H1 (cell line): ENCODE data around the gene PRKN. TPM values are rescaled to one million over a fixed set of nuclear protein-coding genes. Genes with fewer than 3 reads are reported as not detected.

Experiments
- CTCF ChIA-PET: fragments of 300-600 bp; sonication (Branson Sonifier 250); formaldehyde crosslinking; loops from one replicate; lab custom pipeline; 2021; ENCODE audit not compliant: partially characterized antibody; lab: Charles Lee
- POLR2A ChIA-PET: fragments of 300-600 bp; sonication (Branson Sonifier 250); formaldehyde crosslinking; loops from one replicate; lab custom pipeline; 2021; ENCODE audit warnings: inconsistent platforms; ENCODE audit not compliant: partially characterized antibody; lab: Charles Lee
- DNase-seq, 2 experiments: peaks; one replicate each; pipeline versions ENCODE4 v3.0.0 to v3.0.0-alpha.2; 2010 to 2022; ENCODE audit warnings: low spot score in 2 of 2, low read depth in 1 of 2, mixed read lengths in 1 of 2
- FAIRE-seq: peaks from 2 replicates; lab custom pipeline; 2011; peaks lifted over from hg19 to GRCh38; lab: Jason Lieb, UNC
- H2AFZ ChIP-seq: 2 replicates; pipeline ENCODE4 v1.8.1; 2012; ENCODE audit warnings: low read length, inconsistent platforms
- H2AK5ac ChIP-seq: 2 replicates; pipeline ENCODE4 v1.6.1; 2013; ENCODE audit warnings: low read depth, low read length
- H2BK120ac ChIP-seq: replicated peaks from 2 replicates; pipeline ENCODE3; 2013; ENCODE audit warnings: low read depth, low read length, inconsistent platforms
- H2BK12ac ChIP-seq: 2 replicates; pipeline ENCODE4 v1.6.1; 2013; ENCODE audit warnings: low read depth, low read length
- H2BK15ac ChIP-seq: 2 replicates; pipeline ENCODE4 v1.6.1; 2013; ENCODE audit warnings: low read length
- H2BK20ac ChIP-seq: 2 replicates; pipeline ENCODE4 v1.6.1; 2013; ENCODE audit warnings: low read length
- H2BK5ac ChIP-seq: 2 replicates; pipeline ENCODE4 v1.6.1; 2013; ENCODE audit warnings: low read depth, low read length
- H3K14ac ChIP-seq: 2 replicates; pipeline ENCODE4 v1.6.1; 2013; ENCODE audit warnings: inconsistent platforms; ENCODE audit not compliant: insufficient read length
- H3K18ac ChIP-seq: 2 replicates; pipeline ENCODE4 v1.6.1; 2013; ENCODE audit warnings: low read length; ENCODE audit errors: extremely low read depth
- H3K23ac ChIP-seq: 2 replicates; pipeline ENCODE4 v1.6.1; 2013; ENCODE audit warnings: inconsistent platforms; ENCODE audit not compliant: insufficient read length
- H3K23me2 ChIP-seq: 2 replicates; pipeline ENCODE4 v1.6.1; 2013; ENCODE audit warnings: low read depth, low read length
- H3K27ac ChIP-seq: 2 replicates; pipeline ENCODE4 v1.6.1; 2011; ENCODE audit warnings: low read depth, low read length, inconsistent platforms
- H3K27me3 ChIP-seq, 4 experiments: replicated peaks in 1 of 4; 1 replicate in 1 of 4; 2 replicates in 3 of 4; pipeline versions ENCODE4 v1.6.1 to v1.8.1; 2011 to 2013; ENCODE audit warnings: low read length in 3 of 4, mild to moderate bottlenecking in 3 of 4, inconsistent platforms in 2 of 4, mixed read lengths in 2 of 4, moderate library complexity in 1 of 4; ENCODE audit not compliant: control insufficient read depth in 3 of 4, insufficient read depth in 3 of 4; ENCODE audit errors: extremely low read depth in 1 of 4
- H3K36me3 ChIP-seq, 4 experiments: 2 replicates each; pipeline versions ENCODE4 v1.6.1 to v1.8.1; 2011 to 2013; ENCODE audit warnings: mild to moderate bottlenecking in 4 of 4, low read length in 3 of 4, moderate library complexity in 2 of 4, control low read depth in 1 of 4, inconsistent platforms in 1 of 4; ENCODE audit not compliant: insufficient read depth in 4 of 4, control insufficient read depth in 2 of 4
- H3K4ac ChIP-seq: replicated peaks from 2 replicates; pipeline ENCODE3; 2013; ENCODE audit warnings: low read length, low read depth, mixed read lengths, inconsistent platforms; ENCODE audit not compliant: insufficient read length
- H3K4me1 ChIP-seq, 4 experiments: replicated peaks in 1 of 4; 1 replicate in 1 of 4; 2 replicates in 3 of 4; pipeline versions ENCODE4 v1.6.1 to v1.8.1; 2011 to 2013; ENCODE audit warnings: low read length in 3 of 4, inconsistent platforms in 2 of 4, mixed read lengths in 1 of 4; ENCODE audit not compliant: insufficient read depth in 4 of 4, control insufficient read depth in 3 of 4
- H3K4me2 ChIP-seq, 2 experiments: 2 replicates each; pipeline versions ENCODE4 v1.6.1 to v1.8.1; 2011 to 2013; ENCODE audit warnings: low read depth in 2 of 2, low read length in 2 of 2, control low read depth in 1 of 2, inconsistent platforms in 1 of 2, mild to moderate bottlenecking in 1 of 2; ENCODE audit not compliant: insufficient read depth in 1 of 2
- H3K4me3 ChIP-seq, 4 experiments: fragments of 200-600, 300-600 bp in 1 of 4; sonication (generic), shearing (Covaris generic), sonication (Bioruptor Twin) in 1 of 4; 2 replicates each; pipeline versions ENCODE4 v1.5.1 to v1.8.1; 2011 to 2016; ENCODE audit warnings: low read length in 4 of 4, low read depth in 3 of 4, control low read depth in 2 of 4, inconsistent platforms in 2 of 4, mild to moderate bottlenecking in 2 of 4, mixed read lengths in 1 of 4, moderate library complexity in 1 of 4; ENCODE audit not compliant: insufficient read depth in 2 of 4; ENCODE audit errors: extremely low read depth in 1 of 4
- H3K56ac ChIP-seq: replicated peaks from 2 replicates; pipeline ENCODE3; 2013; ENCODE audit warnings: low read depth, mild to moderate bottlenecking, mixed read lengths, low read length, inconsistent platforms; ENCODE audit not compliant: insufficient read length
- H3K79me1 ChIP-seq: 2 replicates; pipeline ENCODE4 v1.6.1; 2013; ENCODE audit warnings: low read depth, low read length, control low read depth
- H3K79me2 ChIP-seq, 2 experiments: 2 replicates each; pipeline versions ENCODE4 v1.6.1 to v1.8.1; 2012 to 2013; ENCODE audit warnings: low read length in 2 of 2, mild to moderate bottlenecking in 2 of 2, inconsistent platforms in 1 of 2; ENCODE audit not compliant: insufficient read depth in 2 of 2, control insufficient read depth in 1 of 2
- H3K9ac ChIP-seq, 4 experiments: replicated peaks in 1 of 4; 1 replicate in 1 of 4; 2 replicates in 3 of 4; pipeline versions ENCODE4 v1.6.1 to v1.8.1; 2011 to 2013; ENCODE audit warnings: low read depth in 3 of 4, low read length in 3 of 4, control low read depth in 2 of 4, mild to moderate bottlenecking in 2 of 4, moderate library complexity in 2 of 4, inconsistent platforms in 1 of 4; ENCODE audit errors: extremely low read depth in 1 of 4
- H3K9me3 ChIP-seq, 2 experiments: 2 replicates each; pipeline versions ENCODE4 v1.6.1 to v1.8.1; 2012 to 2013; ENCODE audit warnings: mild to moderate bottlenecking in 2 of 2, moderate library complexity in 2 of 2, control low read depth in 1 of 2, inconsistent platforms in 1 of 2, low read depth in 1 of 2, low read length in 1 of 2, mixed read lengths in 1 of 2; ENCODE audit not compliant: insufficient read depth in 2 of 2
- H4K20me1 ChIP-seq, 2 experiments: replicated peaks in 1 of 2; 2 replicates each; pipeline versions ENCODE3 to v1.8.1; 2011 to 2013; ENCODE audit warnings: inconsistent platforms in 2 of 2, low read length in 2 of 2, mild to moderate bottlenecking in 1 of 2; ENCODE audit not compliant: insufficient read depth in 2 of 2, control insufficient read depth in 1 of 2
- H4K5ac ChIP-seq: 2 replicates; pipeline ENCODE4 v1.6.1; 2013; ENCODE audit warnings: low read length, low read depth, mixed read lengths, inconsistent platforms; ENCODE audit not compliant: insufficient read length
- H4K8ac ChIP-seq: 2 replicates; pipeline ENCODE4 v1.8.0; 2013; ENCODE audit warnings: mild to moderate bottlenecking, moderate library complexity, low read length, inconsistent platforms; ENCODE audit not compliant: insufficient read depth; ENCODE audit errors: extremely low read depth
- H4K91ac ChIP-seq: replicated peaks from 2 replicates; pipeline ENCODE3; 2013; ENCODE audit warnings: low read length, mixed read lengths, inconsistent platforms; ENCODE audit not compliant: insufficient read length
- BACH1 ChIP-seq: IDR thresholded peaks from 2 replicates; pipeline ENCODE4 v1.6.1; 2012; ENCODE audit warnings: low read length, improper control_type of control experiment
- GABPA ChIP-seq: IDR thresholded peaks from 2 replicates; pipeline ENCODE4 v1.6.1; 2011; ENCODE audit warnings: mild to moderate bottlenecking, low read length, moderate library complexity, borderline replicate concordance; ENCODE audit not compliant: insufficient read depth
- POLR2AphosphoS5 ChIP-seq: IDR thresholded peaks from 2 replicates; pipeline ENCODE4 v1.6.1; 2011; ENCODE audit warnings: low read depth, low read length
- POU5F1 ChIP-seq: IDR thresholded peaks from 2 replicates; pipeline ENCODE4 v1.6.1; 2011; ENCODE audit warnings: low read depth, mild to moderate bottlenecking, low read length, moderate library complexity
- RBBP5 ChIP-seq: IDR thresholded peaks from 2 replicates; pipeline ENCODE4 v1.7.1; 2012; ENCODE audit warnings: low read depth, mild to moderate bottlenecking, inconsistent platforms, low read length, moderate library complexity, borderline replicate concordance
- SIX5 ChIP-seq: IDR thresholded peaks from 2 replicates; pipeline ENCODE4 v1.6.1; 2011; ENCODE audit warnings: mild to moderate bottlenecking, low read depth, low read length
- WGBS, 2 experiments: shearing (Covaris generic) in 1 of 2; methylation state at CpG; one replicate each; pipeline versions ENCODE4 v1.1.6 to v1.1.7; 2013 to 2015; ENCODE audit warnings: low lambda C conversion rate in 2 of 2, mixed read lengths in 2 of 2, inconsistent platforms in 1 of 2, low coverage in 1 of 2, missing lambda C conversion rate in 1 of 2; ENCODE audit not compliant: insufficient replicate concordance in 2 of 2, insufficient coverage in 1 of 2, insufficient read length in 1 of 2; ENCODE audit errors: extremely low coverage in 1 of 2, missing lambda C conversion rate in 1 of 2; 5-methylcytosine and 5-hydroxymethylcytosine counted together
- polyA plus RNA-seq, 7 experiments: library from polyadenylated mRNA; depleted of rRNA in 3 of 7; stranded (reverse) in 5 of 7; unstranded in 2 of 7; fragments of >200 nt in 5 of 7; fragments of 200-250 nt in 2 of 7; gene quantifications; 1 replicate in 5 of 7; 2 replicates in 1 of 7; 4 replicates in 1 of 7; pipeline versions ENCODE4 v1.2.1 to v1.2.3, GENCODE V29; 2011 to 2013; ENCODE audit warnings: missing spikeins in 2 of 7, mixed read lengths in 2 of 7
- total RNA-seq: library from RNA; stranded (reverse); fragmentation: NEBNext Ultra II Directional; extraction: Animal tissue kit (Norgen Biotek cat#: 25700); gene quantifications from 2 replicates; pipeline ENCODE4 v1.2.1, GENCODE V29; 2021

Gene PRKN
- total and polyA plus RNA-seq, 2 of the 8 experiments (the other 6 are each of a cell fraction or from before 2014, with no cell fraction given), result 0.13 to 0.29 TPM

DNA sequence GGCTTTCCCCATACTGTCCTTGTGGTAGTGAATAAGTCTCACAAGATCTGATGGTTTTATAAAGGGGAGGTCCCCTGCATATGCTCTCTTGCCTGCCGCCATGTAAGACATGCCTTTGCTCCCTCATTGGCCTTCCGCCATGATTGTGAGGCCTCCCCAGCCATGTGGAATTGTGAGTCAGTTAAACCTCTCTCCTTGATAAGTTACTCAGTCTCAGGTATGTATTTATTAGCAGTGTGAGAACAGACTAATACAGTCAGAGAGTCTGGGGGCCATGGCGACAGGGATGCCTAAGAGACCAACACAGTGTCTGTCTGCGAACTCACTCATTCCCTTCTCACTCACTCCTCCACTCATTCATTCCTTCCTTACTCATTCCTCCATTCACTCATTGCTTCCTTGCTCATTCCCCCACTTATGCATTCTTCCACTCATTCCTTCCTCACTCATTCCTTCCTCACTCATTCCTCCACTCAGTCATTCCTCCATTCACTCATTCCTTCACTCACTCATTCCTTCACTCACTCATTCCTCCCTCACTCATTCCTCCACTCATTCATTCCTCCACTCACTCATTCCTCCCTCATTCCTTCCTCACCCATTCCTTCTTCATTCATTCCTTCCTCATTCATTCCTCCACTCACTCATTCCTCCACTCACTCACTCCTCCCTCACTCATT, 1316.2 kb downstream of the PRKN start:
- no peak overlapping the region for H3K9ac ChIP-seq
- FAIRE-seq (no peak), DNase-seq (no peak)
- H3K79me2 ChIP-seq, result no peaks in the 10 kb centered on the region
- H3K79me1 ChIP-seq, result no peaks in the 10 kb centered on the region
- ChIA-PET POLR2A (no interaction called here), CTCF (no interaction called here)
- no peak overlapping the region for H3K56ac ChIP-seq
- H3K4me1 ChIP-seq, result peaks cover 0 to 4% (median under 1%) of the 10 kb centered on the region in 4 experiments; a peak in 3 of 7 replicates
- H4K91ac ChIP-seq, result no peak overlapping the region
- 96% methylated on average over 4 of the region's 4 CpGs; no CpG with 5 or more reads in 1 of the 2 experiments for WGBS, 2 experiments
- H3K4me2 ChIP-seq, result no peak overlapping the region
- H4K8ac ChIP-seq, result no peak overlapping the region
- H3K23me2 ChIP-seq, result peaks cover 10% of the 10 kb centered on the region; the same call in 1 of the 2 replicates
- H3K18ac ChIP-seq, result no peak overlapping the region
- no peaks in the 10 kb centered on the region for H3K27me3 ChIP-seq
- TF ChIP-seq RBBP5 (no peak), BACH1 (no peak), SIX5 (no peak), POLR2AphosphoS5 (no peak), GABPA (no peak), POU5F1 (no peak)
- H2AFZ ChIP-seq, result no peak overlapping the region
- H3K23ac ChIP-seq, result no peak overlapping the region
- no peaks in the 10 kb centered on the region for H4K20me1 ChIP-seq
- H2BK12ac ChIP-seq, result no peak overlapping the region
- H3K9me3 ChIP-seq, result peaks cover 2 to 8% of the 10 kb centered on the region in 2 experiments; a peak in 2 of 4 replicates
- H3K4me3 ChIP-seq, result no peak overlapping the region
- H3K4ac ChIP-seq, result no peak overlapping the region
- H2BK20ac ChIP-seq, result no peak overlapping the region
- no peak overlapping the region for H3K14ac ChIP-seq
- H3K36me3 ChIP-seq, result no peaks in the 10 kb centered on the region
- H2AK5ac ChIP-seq, result peak overlapping the region; percentile 39; the same call in 1 of the 2 replicates
- H3K27ac ChIP-seq, result no peak overlapping the region
- no peak overlapping the region for H2BK120ac ChIP-seq
- 0 out of 2 replicates have a peak overlapping the region, but pooled peaks have one; percentile 29 for H2BK15ac ChIP-seq
- H2BK5ac ChIP-seq, result no peak overlapping the region
- H4K5ac ChIP-seq, result no peak overlapping the region
